ENCODE data around the gene VAV1. TPM values are rescaled to one million over a fixed set of nuclear protein-coding genes. Genes with fewer than 3 reads are reported as not detected.

The VAV1 gene
- total and polyA plus RNA-seq, 9 donors, result 0.71 to 5.0 (median 2.0) TPM

DNA sequence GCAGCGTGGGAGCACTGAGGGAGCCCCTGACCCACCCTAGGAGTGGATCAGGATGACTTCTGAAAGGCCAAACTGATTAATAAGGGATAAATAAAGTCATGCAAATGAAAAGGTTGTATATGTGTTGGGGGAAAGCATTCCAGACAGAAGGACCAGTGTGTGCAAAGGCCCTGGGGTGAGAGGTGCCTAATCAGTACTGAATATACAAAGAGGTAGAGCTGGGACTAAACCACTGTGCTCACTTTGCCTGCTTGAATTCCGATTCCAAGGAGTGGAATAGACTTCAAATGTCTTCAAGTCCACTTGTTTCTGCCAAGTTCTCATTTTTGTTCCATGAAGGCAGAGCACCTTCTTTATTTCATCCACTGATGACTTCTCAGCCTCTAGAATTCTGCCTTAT is 82.2 kb downstream of the VAV1 start:
- Histone ChIP-seq H3K9me3 (no peaks in the 10 kb centered on the region), H3K36me3 (no peaks in the 10 kb centered on the region), H3K27ac (no peak overlapping the region), H3K4me3 (no peak overlapping the region), H3K4me1 (ENCODE audit: insufficient read depth) (no peaks in the 10 kb centered on the region), H3K27me3 (no peaks in the 10 kb centered on the region)
- 73 to 76% (median 75%) methylated on average over 2 of the region's 2 CpGs for WGBS, 3 donors
- TF ChIP-seq, protein P1, sequence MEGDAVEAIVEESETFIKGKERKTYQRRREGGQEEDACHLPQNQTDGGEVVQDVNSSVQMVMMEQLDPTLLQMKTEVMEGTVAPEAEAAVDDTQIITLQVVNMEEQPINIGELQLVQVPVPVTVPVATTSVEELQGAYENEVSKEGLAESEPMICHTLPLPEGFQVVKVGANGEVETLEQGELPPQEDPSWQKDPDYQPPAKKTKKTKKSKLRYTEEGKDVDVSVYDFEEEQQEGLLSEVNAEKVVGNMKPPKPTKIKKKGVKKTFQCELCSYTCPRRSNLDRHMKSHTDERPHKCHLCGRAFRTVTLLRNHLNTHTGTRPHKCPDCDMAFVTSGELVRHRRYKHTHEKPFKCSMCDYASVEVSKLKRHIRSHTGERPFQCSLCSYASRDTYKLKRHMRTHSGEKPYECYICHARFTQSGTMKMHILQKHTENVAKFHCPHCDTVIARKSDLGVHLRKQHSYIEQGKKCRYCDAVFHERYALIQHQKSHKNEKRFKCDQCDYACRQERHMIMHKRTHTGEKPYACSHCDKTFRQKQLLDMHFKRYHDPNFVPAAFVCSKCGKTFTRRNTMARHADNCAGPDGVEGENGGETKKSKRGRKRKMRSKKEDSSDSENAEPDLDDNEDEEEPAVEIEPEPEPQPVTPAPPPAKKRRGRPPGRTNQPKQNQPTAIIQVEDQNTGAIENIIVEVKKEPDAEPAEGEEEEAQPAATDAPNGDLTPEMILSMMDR (IDR thresholded peaks at IDR 0.05), result no peak
- TF ChIP-seq POLR2A (IDR thresholded peaks at IDR 0.05) (no peak), EP300 (IDR thresholded peaks at IDR 0.05) (no peak)
- intact Hi-C loops (cut with DNase I), result no loop called here
- no peak for DNase-seq

DNA sequence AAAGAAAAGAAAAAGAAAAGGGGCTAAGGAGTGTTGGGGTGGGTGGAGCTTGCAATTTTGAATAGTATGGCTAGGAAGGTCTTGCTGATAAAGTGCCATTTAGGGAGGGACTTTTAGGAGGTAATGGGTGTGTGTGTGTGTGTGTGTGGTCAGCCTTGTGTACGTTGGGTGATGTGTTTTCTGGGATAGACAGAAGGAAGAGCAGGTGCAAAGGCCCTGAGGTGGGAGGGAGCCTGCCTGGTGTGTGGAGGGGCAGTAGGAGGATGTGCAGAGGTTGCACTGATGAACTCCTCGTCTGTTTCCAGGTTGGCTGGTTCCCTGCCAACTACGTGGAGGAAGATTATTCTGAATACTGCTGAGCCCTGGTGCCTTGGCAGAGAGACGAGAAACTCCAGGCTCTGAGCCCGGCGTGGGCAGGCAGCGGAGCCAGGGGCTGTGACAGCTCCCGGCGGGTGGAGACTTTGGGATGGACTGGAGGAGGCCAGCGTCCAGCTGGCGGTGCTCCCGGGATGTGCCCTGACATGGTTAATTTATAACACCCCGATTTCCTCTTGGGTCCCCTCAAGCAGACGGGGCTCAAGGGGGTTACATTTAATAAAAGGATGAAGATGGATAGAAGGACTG is 84.4 kb downstream of the VAV1 start:
- H3K4me1 ChIP-seq (ENCODE audit: insufficient read depth), result no peaks in the 10 kb centered on the region
- H3K36me3 ChIP-seq, result no peaks in the 10 kb centered on the region
- H3K27ac ChIP-seq, result no peak overlapping the region
- no peaks in the 10 kb centered on the region for H3K9me3 ChIP-seq
- TF ChIP-seq, protein P1 (IDR thresholded peaks at IDR 0.05), result no peak
- no peak for TF ChIP-seq POLR2A (IDR thresholded peaks at IDR 0.05)
- TF ChIP-seq EP300 (IDR thresholded peaks at IDR 0.05), result no peak
- WGBS, 3 donors, result 6 to 18% (median 10%) methylated on average over 14 of the region's 14 CpGs
- H3K27me3 ChIP-seq, result no peaks in the 10 kb centered on the region
- no peak overlapping the region for H3K4me3 ChIP-seq
- intact Hi-C loops (cut with DNase I), result no loop called here
- no peak for DNase-seq

DNA sequence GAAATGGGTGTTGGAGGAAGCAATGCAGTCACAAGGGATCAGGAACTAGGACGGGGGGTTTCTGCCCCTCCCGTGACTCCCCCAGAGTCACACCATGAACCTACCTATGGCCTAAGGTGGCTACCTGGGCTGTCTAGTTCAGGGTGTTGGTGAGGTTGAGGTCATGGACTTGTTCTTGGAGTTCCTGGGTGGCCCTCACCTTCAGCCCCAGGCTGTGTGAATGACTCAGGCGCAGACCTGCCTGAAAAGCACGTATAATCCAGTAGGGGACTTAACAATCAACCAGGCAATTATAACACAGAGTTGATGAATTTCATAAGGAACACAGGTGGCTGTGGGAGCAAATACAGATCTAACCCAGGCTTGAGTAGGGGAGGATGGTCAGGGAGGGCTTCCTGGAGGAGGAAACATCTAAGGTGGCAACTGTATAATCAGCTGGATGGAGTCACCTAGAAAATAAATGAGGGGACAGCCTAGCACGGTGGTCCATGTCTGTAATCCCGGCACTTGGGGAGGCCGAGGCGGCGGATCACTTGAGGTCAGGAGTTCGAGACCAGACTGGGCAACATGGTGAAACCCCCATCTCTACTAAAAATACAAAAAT is 89.3 kb downstream of the VAV1 start:
- no peaks in the 10 kb centered on the region for H3K36me3 ChIP-seq
- no peaks in the 10 kb centered on the region for H3K27me3 ChIP-seq
- no peak overlapping the region for H3K27ac ChIP-seq
- TF ChIP-seq, protein P1 (IDR thresholded peaks at IDR 0.05), result no peak
- no peak for TF ChIP-seq EP300 (IDR thresholded peaks at IDR 0.05)
- no peak for TF ChIP-seq POLR2A (IDR thresholded peaks at IDR 0.05)
- H3K4me3 ChIP-seq, result no peak overlapping the region
- no peak for DNase-seq
- no peaks in the 10 kb centered on the region for H3K9me3 ChIP-seq
- WGBS, 3 donors, result 76 to 80% (median 78%) methylated on average over 10 of the region's 10 CpGs
- intact Hi-C loops (cut with DNase I), result loop anchor here in 3 of 4 donors (5.0 to 10.0 kb wide), 3 partner anchors 227 to 347 kb away; no protein-coding TSS in a partner anchor
- no peaks in the 10 kb centered on the region for H3K4me1 ChIP-seq (ENCODE audit: insufficient read depth)

DNA sequence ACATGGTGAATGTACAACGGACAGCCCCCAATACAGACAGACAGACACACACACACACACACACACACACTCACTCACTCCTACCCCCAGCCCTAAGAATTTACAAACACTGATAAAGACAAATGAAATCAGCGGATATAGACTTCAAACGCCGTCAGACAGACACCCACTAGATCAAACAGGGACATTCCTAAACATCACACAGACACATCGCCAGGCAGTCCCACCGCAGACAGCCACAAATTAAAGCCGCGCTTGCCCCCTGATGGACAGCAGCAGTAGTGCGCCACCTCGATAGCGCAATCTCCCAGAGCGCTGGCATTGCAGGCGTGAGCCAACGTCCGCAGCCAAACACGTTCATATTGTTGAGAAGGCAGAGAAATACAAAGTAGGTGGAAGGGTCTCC is 90.2 kb downstream of the VAV1 start:
- Histone ChIP-seq H3K27me3 (no peaks in the 10 kb centered on the region), H3K27ac (no peak overlapping the region), H3K36me3 (no peaks in the 10 kb centered on the region), H3K9me3 (no peaks in the 10 kb centered on the region), H3K4me1 (ENCODE audit: insufficient read depth) (no peaks in the 10 kb centered on the region), H3K4me3 (no peak overlapping the region)
- TF ChIP-seq, protein P1 (IDR thresholded peaks at IDR 0.05), result peak; percentile 36 to 54 (median 51)
- no peak for TF ChIP-seq EP300 (IDR thresholded peaks at IDR 0.05)
- intact Hi-C loops (cut with DNase I), result loop anchor here in 3 of 4 donors (5.0 to 10.0 kb wide), 3 partner anchors 228 to 348 kb away; no protein-coding TSS in a partner anchor
- peak; percentile 44 to 78 (median 56) for DNase-seq
- 2 to 3% (median 3%) methylated on average over 16 of the region's 16 CpGs for WGBS, 3 donors

All from ovary (tissue), 9 donors.